GM12872 (cell line): ENCODE measurements around the gene BAIAP3.

ENCODE experiments used
- CTCF ChIP-seq: IDR thresholded peaks from 3 replicates; pipeline ENCODE4 v1.5.1; 2011; ENCODE audit warnings: low read depth, mild to moderate bottlenecking, low read length, moderate library complexity; ENCODE audit not compliant: insufficient read depth

BAIAP3 gene

GRCh38 chr16:1325261-1325660 lies 8.2 kb upstream of the BAIAP3 start:
- TF ChIP-seq CTCF, result no peak

GRCh38 chr16:1325673-1326371 lies 7.6 kb upstream of the BAIAP3 start:
- no peak for TF ChIP-seq CTCF

- TF ChIP-seq CTCF, result no peak
These were observed 7.1 kb upstream of the BAIAP3 start for GRCh38 chr16:1326391-1326790.

GRCh38 chr16:1326946-1327618 lies 6.4 kb upstream of the BAIAP3 start:
- TF ChIP-seq CTCF, result no peak

GRCh38 chr16:1327619-1327947 lies 5.9 kb upstream of the BAIAP3 start:
- no peak for TF ChIP-seq CTCF

GRCh38 chr16:1330260-1330914 lies 3.1 kb upstream of the BAIAP3 start:
- TF ChIP-seq CTCF, result peak; percentile 73

GRCh38 chr16:1330931-1331711 lies 2.3 kb upstream of the BAIAP3 start:
- TF ChIP-seq CTCF, result no peak
